Esophagus muscularis mucosa (tissue), 4 donors: ENCODE results near the gene C1S. TPM values are rescaled to one million over a fixed set of nuclear protein-coding genes. Genes with fewer than 3 reads are reported as not detected.
"Not testable (repeated sequence)": the region's sequence is repeated elsewhere in the genome, so short reads cannot be mapped to it uniquely, and the experiment has no call there.

Source experiments
- DNase-seq: peaks from one replicate; pipeline ENCODE4 v3.0.0-alpha.2; 2017; ENCODE audit errors: extremely low spot score
- H3K27ac ChIP-seq, 4 donors: fragments of 200-600 bp; sonication (generic); replicated peaks in 1 of 4; 1 replicate in 3 of 4; 2 replicates in 1 of 4; pipeline ENCODE4 v1.5.1; 2016 to 2019; ENCODE audit warnings: mild to moderate bottlenecking in 1 of 4
- H3K27me3 ChIP-seq, 4 donors: fragments of 200-600 bp; sonication (generic); one replicate each; pipeline versions ENCODE4 v1.5.1 to v1.6.0; 2016 to 2019
- H3K36me3 ChIP-seq, 4 donors: fragments of 200-600 bp; sonication (generic); one replicate each; pipeline ENCODE4 v1.5.1; 2016 to 2019
- H3K4me1 ChIP-seq, 4 donors: fragments of 200-600 bp; sonication (generic); one replicate each; pipeline ENCODE4 v1.5.1; 2016 to 2019
- H3K4me3 ChIP-seq, 4 donors: fragments of 200-600 bp; sonication (generic); 1 replicate in 2 of 4; 2 replicates in 2 of 4; pipeline ENCODE4 v1.5.1; 2016 to 2019; ENCODE audit warnings: mild to moderate bottlenecking in 4 of 4, moderate library complexity in 1 of 4
- H3K9me3 ChIP-seq, 4 donors: fragments of 200-600 bp; sonication (generic); 1 replicate in 3 of 4; 2 replicates in 1 of 4; pipeline ENCODE4 v1.5.1; 2016 to 2019
- EP300 ChIP-seq: sonication (generic); formaldehyde crosslinking; IDR thresholded peaks from one replicate; pipeline ENCODE4 v1.6.1; 2017; ENCODE audit warnings: antibody characterized with exemption
- POLR2A ChIP-seq: fragments of 450-650 bp; IDR thresholded peaks from one replicate; pipeline ENCODE4 v1.6.1; 2017; ENCODE audit warnings: antibody characterized with exemption, moderate library complexity, mild to moderate bottlenecking, low read depth
- POLR2AphosphoS5 ChIP-seq, 2 donors: sonication (generic); formaldehyde crosslinking; IDR thresholded peaks; one replicate each; pipeline ENCODE4 v1.6.1; 2017; ENCODE audit warnings: antibody characterized with exemption in 2 of 2
- WGBS: methylation state at CpG from one replicate; pipeline ENCODE4 v1.1.5; 2018; 5-methylcytosine and 5-hydroxymethylcytosine counted together
- intact Hi-C: fragments of 100-400 bp; cut with DNase I; formaldehyde crosslinking; loops from one replicate; pipeline ENCODE4 v1.15.1; 2023
- total RNA-seq, 4 donors: library from RNA; depleted of rRNA; stranded (reverse); fragments of >200 nt; gene quantifications; one replicate each; pipeline versions ENCODE4 v1.1.0 to v1.2.1, GENCODE V29; 2016
- TF ChIP-seq, protein P1 (sequence below), 3 experiments: fragments of 200-600 bp in 2 of 3; fragments of 450-650 bp in 1 of 3; sonication (generic) in 2 of 3; IDR thresholded peaks; one replicate each; pipeline ENCODE4 v1.5.1; 2017 to 2019; ENCODE audit warnings: antibody characterized with exemption in 3 of 3, mild to moderate bottlenecking in 2 of 3, moderate library complexity in 1 of 3

C1S gene
- total RNA-seq, 4 donors from 2014 or later: 454 to 549 (median 512) TPM

DNA sequence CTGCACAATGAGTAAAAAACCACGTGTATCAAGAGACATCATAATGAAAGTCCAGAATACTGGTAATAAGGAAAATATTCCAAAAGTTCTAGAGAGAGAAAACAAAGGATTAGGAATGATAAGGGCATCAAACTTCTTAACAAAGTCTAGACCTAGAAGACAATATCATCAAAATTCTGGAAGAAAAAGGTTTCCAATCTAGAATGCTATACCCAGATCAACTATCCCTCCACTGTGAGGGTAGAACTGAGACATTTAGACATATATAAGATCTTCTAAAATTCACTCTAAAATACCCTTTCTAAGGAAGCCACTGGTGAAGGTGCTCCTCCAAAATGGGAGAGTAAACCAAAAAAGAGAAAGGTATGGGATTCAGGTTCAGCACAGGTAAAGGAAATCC, 45.6 kb downstream of the C1S start:
- Histone ChIP-seq H3K9me3 (no peaks in the 10 kb centered on the region), H3K4me3 (peak overlapping the region in 1 of 4 donors; percentile 68), H3K27ac (no peak overlapping the region), H3K36me3 (peaks cover 0 to 35% (median 14%) of the 10 kb centered on the region in 4 donors), H3K4me1 (peaks cover 17 to 49% (median 43%) of the 10 kb centered on the region in 4 donors), H3K27me3 (no peaks in the 10 kb centered on the region)
- DNase-seq: no peak
- intact Hi-C loops: no loop called here
- TF ChIP-seq EP300: no peak
- 90% methylated on average over 1 of the region's 1 CpG for WGBS

DNA sequence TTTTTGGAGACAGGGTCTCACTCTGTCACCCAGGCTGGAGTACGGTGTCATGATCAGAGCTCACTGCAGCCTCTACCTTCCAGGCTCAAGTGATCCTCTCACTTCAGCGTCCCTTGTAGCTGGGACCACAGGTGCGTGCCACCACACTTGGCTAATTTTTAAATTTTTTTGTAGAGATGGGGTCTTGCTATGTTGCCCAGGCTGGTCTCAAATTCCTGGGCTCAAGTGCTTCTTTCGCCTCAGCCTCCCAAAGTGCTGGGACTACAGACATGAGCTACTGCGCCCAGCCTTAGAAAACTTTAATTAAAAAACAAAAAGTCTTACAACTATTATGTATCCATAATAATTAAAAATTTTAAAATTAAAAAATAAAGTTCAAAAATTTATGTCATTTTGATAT, 46.7 kb downstream of the C1S start:
- DNase-seq, H3K27me3 ChIP-seq, H3K9me3 ChIP-seq, intact Hi-C loops: not testable (repeated sequence)
- H3K4me1 ChIP-seq: peaks cover 17 to 55% (median 44%) of the 10 kb centered on the region in 4 donors
- peak overlapping the region; percentile 57 to 82 (median 68) for H3K4me3 ChIP-seq
- peaks cover 0 to 24% (median 11%) of the 10 kb centered on the region in 4 donors for H3K36me3 ChIP-seq
- 98% methylated on average over 5 of the region's 5 CpGs for whole genome bisulfite sequencing
- H3K27ac ChIP-seq: peak overlapping the region; percentile 91 to 96 (median 94)

DNA sequence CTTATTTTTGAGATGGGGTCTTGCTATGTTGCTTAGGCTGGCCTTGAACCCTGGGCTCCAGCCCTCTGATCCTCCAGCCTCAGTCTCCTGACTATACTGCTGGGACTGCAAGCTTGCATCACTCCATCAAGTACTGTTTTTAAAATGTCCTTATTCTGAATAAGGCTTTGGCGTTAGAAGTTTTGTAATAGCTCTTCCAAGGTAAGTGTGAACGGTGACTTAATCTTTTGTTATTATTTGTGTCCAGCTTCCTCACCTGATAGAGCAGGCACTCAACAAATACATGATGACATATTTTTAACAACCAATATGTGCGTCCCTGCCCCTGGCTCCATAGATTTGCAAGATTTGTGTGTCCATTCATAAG, 47.1 kb downstream of the C1S start:
- Histone ChIP-seq H3K4me1 (peaks cover 17 to 60% (median 49%) of the 10 kb centered on the region in 4 donors), H3K27me3 (no peaks in the 10 kb centered on the region), H3K36me3 (peaks cover 0 to 19% (median 10%) of the 10 kb centered on the region in 4 donors), H3K9me3 (no peaks in the 10 kb centered on the region), H3K27ac (peak overlapping the region; percentile 91 to 96 (median 94)), H3K4me3 (peak overlapping the region; percentile 57 to 82 (median 68))
- no peak for DNase-seq
- TF ChIP-seq EP300 (no peak), POLR2AphosphoS5 (IDR thresholded peaks at IDR 0.05) (peak in 1 of 2 donors; percentile 32)
- intact Hi-C loops: loop anchor here (2.0 kb wide), 1 partner anchor 15 kb away; the partner anchor contains the start of gene C1R
- 27% methylated on average over 3 of the region's 3 CpGs for WGBS

DNA sequence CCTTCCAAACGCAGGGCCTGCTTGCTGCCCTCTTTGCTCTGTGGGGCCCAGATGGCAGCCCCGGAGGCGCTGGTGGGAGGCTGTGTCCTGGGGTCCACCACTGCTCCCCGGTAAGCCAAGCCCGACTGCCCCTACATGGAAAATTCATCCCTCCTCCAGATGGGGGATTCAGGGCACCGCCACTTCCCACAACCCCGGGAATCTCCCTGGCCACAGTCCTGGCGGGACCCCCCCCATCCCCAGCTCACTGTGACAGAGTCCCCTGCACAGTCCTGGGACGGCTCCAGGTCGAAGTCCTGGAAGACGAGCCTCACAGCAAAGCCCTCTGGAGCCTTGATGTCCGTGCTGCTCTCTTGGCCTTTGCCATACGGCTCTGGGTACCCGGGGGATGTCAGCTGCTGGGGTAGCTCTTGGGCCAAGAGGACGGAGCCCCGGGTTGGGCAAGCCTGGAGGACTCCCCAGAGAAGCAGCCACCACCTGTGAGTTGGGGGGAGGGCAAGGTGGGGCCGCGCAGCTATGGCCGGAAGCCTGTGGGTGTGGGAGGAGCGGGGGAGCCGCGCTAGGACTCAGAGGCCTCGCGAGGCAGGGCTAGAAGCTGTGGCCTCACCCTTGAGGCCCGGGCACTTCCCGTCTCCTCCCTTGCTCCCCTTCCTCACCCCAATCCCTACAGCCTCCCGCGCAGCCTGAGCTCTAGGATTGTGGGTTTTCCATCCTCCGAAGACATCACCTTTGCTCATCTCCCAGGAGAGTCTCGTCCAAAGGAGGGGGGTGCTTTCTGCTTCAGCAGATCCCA, 47.7 kb downstream of the C1S start:
- 3% methylated on average over 11 of the region's 30 CpGs for WGBS
- Histone ChIP-seq H3K36me3 (peaks cover 0 to 14% (median 9%) of the 10 kb centered on the region in 4 donors), H3K4me3 (peak overlapping the region; percentile 57 to 82 (median 68)), H3K27me3 (no peaks in the 10 kb centered on the region), H3K9me3 (no peaks in the 10 kb centered on the region), H3K4me1 (peaks cover 17 to 66% (median 53%) of the 10 kb centered on the region in 4 donors), H3K27ac (peak overlapping the region; percentile 91 to 96 (median 94))
- intact Hi-C loops: loop anchor here (2.0 kb wide), 1 partner anchor 15 kb away; the partner anchor contains the start of gene C1R
- TF ChIP-seq POLR2AphosphoS5 (IDR thresholded peaks at IDR 0.05) (peak; percentile 70 to 75), EP300 (no peak), POLR2A (peak; percentile 38)
- TF ChIP-seq, protein P1, sequence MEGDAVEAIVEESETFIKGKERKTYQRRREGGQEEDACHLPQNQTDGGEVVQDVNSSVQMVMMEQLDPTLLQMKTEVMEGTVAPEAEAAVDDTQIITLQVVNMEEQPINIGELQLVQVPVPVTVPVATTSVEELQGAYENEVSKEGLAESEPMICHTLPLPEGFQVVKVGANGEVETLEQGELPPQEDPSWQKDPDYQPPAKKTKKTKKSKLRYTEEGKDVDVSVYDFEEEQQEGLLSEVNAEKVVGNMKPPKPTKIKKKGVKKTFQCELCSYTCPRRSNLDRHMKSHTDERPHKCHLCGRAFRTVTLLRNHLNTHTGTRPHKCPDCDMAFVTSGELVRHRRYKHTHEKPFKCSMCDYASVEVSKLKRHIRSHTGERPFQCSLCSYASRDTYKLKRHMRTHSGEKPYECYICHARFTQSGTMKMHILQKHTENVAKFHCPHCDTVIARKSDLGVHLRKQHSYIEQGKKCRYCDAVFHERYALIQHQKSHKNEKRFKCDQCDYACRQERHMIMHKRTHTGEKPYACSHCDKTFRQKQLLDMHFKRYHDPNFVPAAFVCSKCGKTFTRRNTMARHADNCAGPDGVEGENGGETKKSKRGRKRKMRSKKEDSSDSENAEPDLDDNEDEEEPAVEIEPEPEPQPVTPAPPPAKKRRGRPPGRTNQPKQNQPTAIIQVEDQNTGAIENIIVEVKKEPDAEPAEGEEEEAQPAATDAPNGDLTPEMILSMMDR (IDR thresholded peaks at IDR 0.05): no peak
- DNase-seq: peak; percentile 94

DNA sequence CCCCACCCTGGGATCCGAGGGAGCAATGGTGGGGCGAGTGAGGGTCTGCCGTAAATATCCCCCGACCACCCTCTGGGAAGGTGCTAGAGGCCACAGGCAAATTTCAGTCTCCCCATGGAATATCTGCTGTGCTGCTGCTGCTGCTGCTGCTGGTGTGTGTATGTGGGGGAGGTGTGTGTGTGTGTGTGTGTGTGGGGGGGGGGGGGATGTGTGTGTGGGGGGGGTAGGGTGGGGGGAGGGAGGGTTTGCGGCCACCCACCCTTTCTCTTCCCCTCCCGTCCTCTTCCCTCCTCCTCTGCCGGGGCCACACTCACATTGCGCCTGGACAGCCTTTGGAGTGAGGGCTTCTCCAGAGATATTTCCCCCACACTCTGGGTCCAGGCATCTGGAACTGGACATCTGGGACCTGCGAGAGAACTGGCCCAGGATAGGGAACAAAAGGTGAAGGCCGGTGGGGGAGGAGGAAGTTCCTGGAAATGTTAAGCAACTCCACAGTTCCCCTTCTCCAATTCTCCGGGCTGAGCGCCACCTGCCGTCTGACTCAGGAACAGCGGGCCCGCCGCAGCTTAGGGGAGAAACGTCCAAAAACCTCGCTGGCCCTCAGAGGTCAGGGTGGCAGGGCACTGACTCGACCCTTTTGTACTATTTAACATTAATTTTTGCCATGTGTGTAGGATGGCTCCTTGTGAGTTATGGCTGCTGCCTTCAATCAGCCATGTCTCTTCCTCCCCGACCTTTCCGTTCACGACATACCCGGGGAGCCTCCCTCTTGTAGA, 48.5 kb downstream of the C1S start, which contains the start of gene C1RL:
Gene C1RL, minus strand, starts transcription at position 419 of the 776 bp plus-strand sequence. Its CDS starts 34 bp downstream, at position 385.
- Histone ChIP-seq H3K27ac (peak within 1 kb of the TSS; percentile 91 to 96 (median 94)), H3K4me3 (peak within 1 kb of the TSS; percentile 57 to 82 (median 68)), H3K27me3 (no peaks in the 10 kb centered on the region), H3K9me3 (no peaks in the 10 kb centered on the region), H3K4me1 (peaks cover 17 to 70% (median 57%) of the 10 kb centered on the region in 4 donors), H3K36me3 (peaks cover 0 to 6% (median 5%) of the 10 kb centered on the region in 4 donors)
- DNase-seq: peak; percentile 99
- TF ChIP-seq, protein P1 (IDR thresholded peaks at IDR 0.05): peak; percentile 98 to 100 (median 99)
- peak; percentile 88 for TF ChIP-seq POLR2AphosphoS5 (IDR thresholded peaks at IDR 0.05)
- peak; percentile 84 for TF ChIP-seq EP300
- TF ChIP-seq POLR2A: peak; percentile 67
- intact Hi-C loops: loop anchor here (1.0 to 2.0 kb wide), 2 partner anchors 16 to 49 kb away; partner anchors contain the start of genes C1R and C1S
- WGBS: 26% methylated on average over 14 of the region's 23 CpGs
